SU-DHL-6 (cell line): ENCODE results near the gene C11orf65.

Experiments used
- H2AFZ ChIP-seq: fragments of 200-600 bp; sonication (generic); 2 replicates; pipeline ENCODE4 v1.6.1; 2014; ENCODE audit warnings: low read depth, mild to moderate bottlenecking, moderate library complexity, mixed read lengths, antibody characterized with exemption, low read length; ENCODE audit not compliant: severe bottlenecking
- H3F3A ChIP-seq: fragments of 200-600 bp; shearing (Covaris generic); 2 replicates; pipeline ENCODE4 v1.6.0; 2016; ENCODE audit warnings: antibody characterized with exemption, mild to moderate bottlenecking; ENCODE audit not compliant: insufficient read depth
- H3K27ac ChIP-seq: fragments of 200-600 bp; sonication (generic); 2 replicates; pipeline ENCODE4 v1.5.1; 2016; ENCODE audit warnings: low read depth, mild to moderate bottlenecking, low read length, moderate library complexity, mixed read lengths
- H3K27me3 ChIP-seq: fragments of 200-600 bp; sonication (generic), shearing (Covaris generic); 2 replicates; pipeline ENCODE4 v1.6.0; 2014; ENCODE audit warnings: mild to moderate bottlenecking, low read length
- H3K36me3 ChIP-seq: fragments of 200-600 bp; sonication (generic); 2 replicates; pipeline ENCODE4 v1.6.1; 2014; ENCODE audit warnings: mild to moderate bottlenecking, low read length, mixed read lengths
- H3K4me2 ChIP-seq: fragments of 300-600, 200-600 bp; shearing (Covaris generic), sonication (generic); 2 replicates; pipeline ENCODE4 v1.6.0; 2014; ENCODE audit warnings: low read length, low read depth, mild to moderate bottlenecking; ENCODE audit not compliant: poor library complexity, severe bottlenecking
- H3K4me3 ChIP-seq: fragments of 200-600 bp; sonication (generic); 2 replicates; pipeline ENCODE4 v1.5.1; 2014; ENCODE audit warnings: antibody characterized with exemption, low read length, mild to moderate bottlenecking, mixed read lengths; ENCODE audit not compliant: insufficient read depth, poor library complexity, severe bottlenecking
- H3K79me2 ChIP-seq: fragments of 200-600 bp; sonication (generic); 2 replicates; pipeline ENCODE4 v1.6.1; 2014; ENCODE audit warnings: mild to moderate bottlenecking, low read length, moderate library complexity; ENCODE audit not compliant: insufficient read depth
- H3K9ac ChIP-seq: fragments of 200-600 bp; sonication (generic); 2 replicates; pipeline ENCODE4 v1.7.0; 2014; ENCODE audit warnings: mild to moderate bottlenecking, low read length
- H3K9me2 ChIP-seq: fragments of 200-600 bp; sonication (generic); replicated peaks from 2 replicates; pipeline ENCODE4 v1.6.1; 2014; ENCODE audit warnings: low read length; ENCODE audit not compliant: insufficient read depth
- H3K9me3 ChIP-seq: fragments of 200-600 bp; sonication (generic); 2 replicates; pipeline ENCODE4 v1.6.1; 2014; ENCODE audit warnings: low read length, mixed read lengths; ENCODE audit not compliant: insufficient read depth
- H4K20me1 ChIP-seq: fragments of 200-600 bp; sonication (generic); 2 replicates; pipeline ENCODE4 v1.6.1; 2014; ENCODE audit warnings: low read depth, mild to moderate bottlenecking, antibody characterized with exemption, low read length, moderate library complexity, mixed read lengths
- EZH2phosphoT487 ChIP-seq: fragments of 200-600 bp; sonication (generic), shearing (Covaris generic); conservative IDR thresholded peaks from 2 replicates; pipeline ENCODE4 v1.6.1; 2018; ENCODE audit warnings: mild to moderate bottlenecking, antibody characterized with exemption, low read length, moderate library complexity, mixed read lengths
- TF ChIP-seq, protein P1 (sequence below): fragments of 200-600 bp; sonication (generic); IDR thresholded peaks from one replicate; pipeline ENCODE4 v1.5.1; 2017; ENCODE audit warnings: antibody characterized with exemption, mild to moderate bottlenecking, low read length, moderate library complexity; ENCODE audit not compliant: insufficient read depth, poor library complexity, severe bottlenecking

Gene C11orf65

GRCh38 chr11:108370990-108371389, 96.3 kb downstream of the C11orf65 start:
- Histone ChIP-seq H4K20me1 (no peaks in the 10 kb centered on the region), H3K36me3 (peaks cover 15% of the 10 kb centered on the region; the same call in 1 of the 2 replicates), H3K27ac (no peak overlapping the region), H2AFZ (no peak overlapping the region), H3K9ac (no peak overlapping the region), H3F3A (no peaks in the 10 kb centered on the region), H3K9me3 (no peaks in the 10 kb centered on the region), H3K27me3 (no peaks in the 10 kb centered on the region), H3K9me2 (no peaks in the 10 kb centered on the region), H3K4me3 (no peak overlapping the region), H3K4me2 (no peak overlapping the region), H3K79me2 (no peaks in the 10 kb centered on the region)
- no peak for TF ChIP-seq EZH2phosphoT487
- TF ChIP-seq, protein P1, sequence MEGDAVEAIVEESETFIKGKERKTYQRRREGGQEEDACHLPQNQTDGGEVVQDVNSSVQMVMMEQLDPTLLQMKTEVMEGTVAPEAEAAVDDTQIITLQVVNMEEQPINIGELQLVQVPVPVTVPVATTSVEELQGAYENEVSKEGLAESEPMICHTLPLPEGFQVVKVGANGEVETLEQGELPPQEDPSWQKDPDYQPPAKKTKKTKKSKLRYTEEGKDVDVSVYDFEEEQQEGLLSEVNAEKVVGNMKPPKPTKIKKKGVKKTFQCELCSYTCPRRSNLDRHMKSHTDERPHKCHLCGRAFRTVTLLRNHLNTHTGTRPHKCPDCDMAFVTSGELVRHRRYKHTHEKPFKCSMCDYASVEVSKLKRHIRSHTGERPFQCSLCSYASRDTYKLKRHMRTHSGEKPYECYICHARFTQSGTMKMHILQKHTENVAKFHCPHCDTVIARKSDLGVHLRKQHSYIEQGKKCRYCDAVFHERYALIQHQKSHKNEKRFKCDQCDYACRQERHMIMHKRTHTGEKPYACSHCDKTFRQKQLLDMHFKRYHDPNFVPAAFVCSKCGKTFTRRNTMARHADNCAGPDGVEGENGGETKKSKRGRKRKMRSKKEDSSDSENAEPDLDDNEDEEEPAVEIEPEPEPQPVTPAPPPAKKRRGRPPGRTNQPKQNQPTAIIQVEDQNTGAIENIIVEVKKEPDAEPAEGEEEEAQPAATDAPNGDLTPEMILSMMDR, result no peak

GRCh38 chr11:108370315-108370714, 97.0 kb downstream of the C11orf65 start:
- no peak for TF ChIP-seq EZH2phosphoT487
- TF ChIP-seq, protein P1, result no peak
- H3K79me2 ChIP-seq, result no peaks in the 10 kb centered on the region
- no peaks in the 10 kb centered on the region for H3K27me3 ChIP-seq
- H3K27ac ChIP-seq, result no peak overlapping the region
- H3K4me2 ChIP-seq, result no peak overlapping the region
- H4K20me1 ChIP-seq, result no peaks in the 10 kb centered on the region
- peaks cover 17% of the 10 kb centered on the region; the same call in 1 of the 2 replicates for H3K36me3 ChIP-seq
- H2AFZ ChIP-seq, result no peak overlapping the region
- H3K9me3 ChIP-seq, result no peaks in the 10 kb centered on the region
- H3K9me2 ChIP-seq, result no peaks in the 10 kb centered on the region
- no peaks in the 10 kb centered on the region for H3F3A ChIP-seq
- no peak overlapping the region for H3K9ac ChIP-seq
- H3K4me3 ChIP-seq, result no peak overlapping the region

DNA sequence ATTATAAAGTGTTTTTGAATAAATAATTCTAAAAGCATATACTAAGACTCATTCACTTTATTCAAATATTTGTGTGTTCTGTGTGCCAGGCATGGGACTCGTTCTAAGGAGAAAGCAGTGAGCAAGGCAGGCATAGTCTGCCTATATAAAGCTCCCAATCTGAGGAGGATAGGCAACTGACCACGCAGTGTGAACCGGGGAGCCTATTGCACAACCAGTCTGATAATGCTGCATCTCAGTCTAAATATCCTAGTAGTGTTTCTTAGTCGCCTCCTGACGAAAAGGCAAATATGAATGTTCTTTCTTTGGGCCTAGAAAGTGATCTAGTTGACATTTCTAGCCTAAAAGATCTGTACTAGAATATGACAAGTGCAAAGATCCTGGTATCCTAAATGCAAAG, 98.3 kb downstream of the C11orf65 start:
- no peak overlapping the region for H2AFZ ChIP-seq
- H3K9me3 ChIP-seq, result no peaks in the 10 kb centered on the region
- H3K4me2 ChIP-seq, result no peak overlapping the region
- H3K4me3 ChIP-seq, result no peak overlapping the region
- H3K9ac ChIP-seq, result no peak overlapping the region
- H3K27ac ChIP-seq, result no peak overlapping the region
- TF ChIP-seq EZH2phosphoT487, result no peak
- TF ChIP-seq, protein P1, result no peak
- no peaks in the 10 kb centered on the region for H3K9me2 ChIP-seq
- peaks cover 19% of the 10 kb centered on the region; the same call in 1 of the 2 replicates for H3K36me3 ChIP-seq
- H4K20me1 ChIP-seq, result no peaks in the 10 kb centered on the region
- no peaks in the 10 kb centered on the region for H3F3A ChIP-seq
- H3K27me3 ChIP-seq, result no peaks in the 10 kb centered on the region
- H3K79me2 ChIP-seq, result no peaks in the 10 kb centered on the region
